HepG2 (cell line): ENCODE data around the gene ZSCAN21. TPM values are rescaled to one million over a fixed set of nuclear protein-coding genes. Genes with fewer than 3 reads are reported as not detected.

Experiments
- CCAR2 ChIP-seq: fragments of 200-400 bp; formaldehyde crosslinking; optimal IDR thresholded peaks from 2 replicates; pipeline ENCODE3; 2018; ENCODE audit warnings: low read depth, mild to moderate bottlenecking, low read length, moderate library complexity
- CHD4 ChIP-seq: fragments of 200-600 bp; sonication (generic); IDR thresholded peaks from 2 replicates; pipeline ENCODE4 v1.7.0; 2017; ENCODE audit warnings: mild to moderate bottlenecking, low read length, borderline replicate concordance
- FOXP4 ChIP-seq: sonication (generic); formaldehyde crosslinking; IDR thresholded peaks from 2 replicates; pipeline ENCODE4 v1.4.0; 2020; ENCODE audit warnings: missing genetic modification reagents
- HMG20A ChIP-seq: IDR thresholded peaks from 2 replicates; pipeline ENCODE4 v1.6.1; 2016; ENCODE audit warnings: borderline replicate concordance
- MAFG ChIP-seq: sonication (generic); formaldehyde crosslinking; IDR thresholded peaks from 2 replicates; pipeline ENCODE4 v1.5.1; 2020; ENCODE audit warnings: mild to moderate bottlenecking, missing genetic modification reagents
- RBFOX2 ChIP-seq: fragments of 200-400 bp; formaldehyde crosslinking; IDR thresholded peaks from 2 replicates; pipeline ENCODE4 v1.6.1; 2017; ENCODE audit warnings: low read depth, mild to moderate bottlenecking, low read length
- SATB2 ChIP-seq: sonication (generic); formaldehyde crosslinking; IDR thresholded peaks from 2 replicates; pipeline ENCODE4 v1.5.0; 2020; ENCODE audit warnings: missing genetic modification reagents
- SNAPC4 ChIP-seq: sonication (generic); formaldehyde crosslinking; IDR thresholded peaks from 2 replicates; pipeline ENCODE4 v1.4.0; 2020; ENCODE audit warnings: mild to moderate bottlenecking, missing genetic modification reagents
- SNRNP70 ChIP-seq: fragments of 200-400 bp; formaldehyde crosslinking; IDR thresholded peaks from 2 replicates; pipeline ENCODE4 v1.6.1; 2017; ENCODE audit warnings: mild to moderate bottlenecking, low read depth, low read length, moderate library complexity
- ZKSCAN5 ChIP-seq: sonication (generic); formaldehyde crosslinking; IDR thresholded peaks from 2 replicates; pipeline ENCODE4 v1.5.1; 2020; ENCODE audit warnings: mild to moderate bottlenecking, missing genetic modification reagents
- ZNF552 ChIP-seq: sonication (generic); formaldehyde crosslinking; IDR thresholded peaks from 2 replicates; pipeline ENCODE4 v1.9.0; 2022; ENCODE audit warnings: missing genetic modification reagents, mild to moderate bottlenecking, borderline replicate concordance
- ZNF572 ChIP-seq: sonication (generic); formaldehyde crosslinking; IDR thresholded peaks from 2 replicates; pipeline ENCODE4 v1.5.1; 2020; ENCODE audit warnings: mild to moderate bottlenecking, missing genetic modification reagents
- polyA plus RNA-seq, 8 experiments: library from polyadenylated mRNA; depleted of rRNA in 3 of 8; stranded (reverse) in 7 of 8; unstranded in 1 of 8; fragments of >200 nt; fragmentation: Illumina TruSeq in 4 of 8; extraction: Trizol in 4 of 8; gene quantifications; 2 replicates each; pipeline versions ENCODE4 v1.2.1 to v1.2.3, GENCODE V29; 2011 to 2016; ENCODE audit warnings: low read depth in 4 of 8, missing spikeins in 1 of 8, mixed read lengths in 1 of 8; ENCODE audit not compliant: insufficient read depth in 1 of 8
- total RNA-seq, 5 experiments: library from RNA; depleted of rRNA; stranded (reverse); fragments of >200 nt; fragmentation: Illumina TruSeq; extraction: Trizol; gene quantifications; 2 replicates each; pipeline ENCODE4 v1.2.3, GENCODE V29; 2016; ENCODE audit warnings: low read depth in 1 of 5
- TF ChIP-seq, protein P1 (sequence below): fragments of 450-650 bp; IDR thresholded peaks from 2 replicates; pipeline ENCODE4 v1.6.1; 2016
- TF ChIP-seq, protein P2 (sequence below): sonication (generic); formaldehyde crosslinking; IDR thresholded peaks from 2 replicates; pipeline ENCODE4 v1.8.1; 2022; ENCODE audit warnings: mild to moderate bottlenecking, missing genetic modification reagents
- TF ChIP-seq, protein P3 (sequence below): IDR thresholded peaks from 2 replicates; pipeline ENCODE4 v1.6.1; 2012; ENCODE audit warnings: low read depth, low read length, improper control_type of control experiment

Gene ZSCAN21
- total and polyA plus RNA-seq, 2 of the 13 experiments (the other 11 are each of a cell fraction or from before 2014, with no cell fraction given): 7.0 to 10.0 TPM

DNA sequence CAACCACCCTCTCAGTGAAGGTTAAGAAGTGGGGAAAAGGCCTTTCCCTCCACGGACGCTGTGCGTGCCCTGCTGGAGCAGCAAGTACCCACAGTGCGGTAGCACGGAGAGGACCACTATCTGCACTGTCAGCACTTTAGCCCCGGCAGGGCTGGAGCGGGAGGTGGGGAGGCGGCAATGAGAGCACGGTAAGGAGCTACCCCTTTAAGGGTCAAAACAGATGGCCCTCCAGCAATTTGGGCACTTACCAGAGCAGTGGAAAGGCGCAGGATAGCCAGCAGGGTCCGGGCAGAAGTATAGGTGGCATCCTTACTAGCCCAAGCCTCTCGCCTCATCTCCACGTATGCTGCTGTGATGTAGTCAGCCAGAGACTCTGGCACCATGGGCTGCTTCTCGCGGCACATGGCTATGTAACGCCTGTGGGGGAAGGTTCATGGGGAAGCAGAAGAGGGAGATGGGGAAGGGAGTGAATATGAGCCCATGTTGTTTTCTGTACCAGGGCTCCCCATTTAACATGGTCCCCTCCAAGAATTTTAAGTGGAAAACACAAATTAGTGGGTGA, 44.4 kb downstream of the ZSCAN21 start (continued):
- TF ChIP-seq ZNF552 (CRISPR knock-in tag) (no peak), CHD4 (no peak), SNAPC4 (CRISPR knock-in tag) (no peak), HMG20A (CRISPR knock-in tag) (no peak), ZNF572 (CRISPR knock-in tag) (no peak), CCAR2 (no peak), ZKSCAN5 (CRISPR knock-in tag) (no peak), SNRNP70 (no peak), MAFG (CRISPR knock-in tag) (0 out of 2 replicates have a peak, but pooled peaks have one; percentile 48), SATB2 (CRISPR knock-in tag) (no peak), FOXP4 (CRISPR knock-in tag) (no peak), RBFOX2 (peak; percentile 18; the same call in 1 of the 2 replicates)
- TF ChIP-seq, protein P1, sequence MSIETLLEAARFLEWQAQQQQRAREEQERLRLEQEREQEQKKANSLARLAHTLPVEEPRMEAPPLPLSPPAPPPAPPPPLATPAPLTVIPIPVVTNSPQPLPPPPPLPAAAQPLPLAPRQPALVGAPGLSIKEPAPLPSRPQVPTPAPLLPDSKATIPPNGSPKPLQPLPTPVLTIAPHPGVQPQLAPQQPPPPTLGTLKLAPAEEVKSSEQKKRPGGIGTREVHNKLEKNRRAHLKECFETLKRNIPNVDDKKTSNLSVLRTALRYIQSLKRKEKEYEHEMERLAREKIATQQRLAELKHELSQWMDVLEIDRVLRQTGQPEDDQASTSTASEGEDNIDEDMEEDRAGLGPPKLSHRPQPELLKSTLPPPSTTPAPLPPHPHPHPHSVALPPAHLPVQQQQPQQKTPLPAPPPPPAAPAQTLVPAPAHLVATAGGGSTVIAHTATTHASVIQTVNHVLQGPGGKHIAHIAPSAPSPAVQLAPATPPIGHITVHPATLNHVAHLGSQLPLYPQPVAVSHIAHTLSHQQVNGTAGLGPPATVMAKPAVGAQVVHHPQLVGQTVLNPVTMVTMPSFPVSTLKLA: 0 out of 2 replicates have a peak, but pooled peaks have one; percentile 15
- TF ChIP-seq, protein P2, sequence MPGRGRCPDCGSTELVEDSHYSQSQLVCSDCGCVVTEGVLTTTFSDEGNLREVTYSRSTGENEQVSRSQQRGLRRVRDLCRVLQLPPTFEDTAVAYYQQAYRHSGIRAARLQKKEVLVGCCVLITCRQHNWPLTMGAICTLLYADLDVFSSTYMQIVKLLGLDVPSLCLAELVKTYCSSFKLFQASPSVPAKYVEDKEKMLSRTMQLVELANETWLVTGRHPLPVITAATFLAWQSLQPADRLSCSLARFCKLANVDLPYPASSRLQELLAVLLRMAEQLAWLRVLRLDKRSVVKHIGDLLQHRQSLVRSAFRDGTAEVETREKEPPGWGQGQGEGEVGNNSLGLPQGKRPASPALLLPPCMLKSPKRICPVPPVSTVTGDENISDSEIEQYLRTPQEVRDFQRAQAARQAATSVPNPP (CRISPR knock-in tag): no peak
- TF ChIP-seq, protein P3, sequence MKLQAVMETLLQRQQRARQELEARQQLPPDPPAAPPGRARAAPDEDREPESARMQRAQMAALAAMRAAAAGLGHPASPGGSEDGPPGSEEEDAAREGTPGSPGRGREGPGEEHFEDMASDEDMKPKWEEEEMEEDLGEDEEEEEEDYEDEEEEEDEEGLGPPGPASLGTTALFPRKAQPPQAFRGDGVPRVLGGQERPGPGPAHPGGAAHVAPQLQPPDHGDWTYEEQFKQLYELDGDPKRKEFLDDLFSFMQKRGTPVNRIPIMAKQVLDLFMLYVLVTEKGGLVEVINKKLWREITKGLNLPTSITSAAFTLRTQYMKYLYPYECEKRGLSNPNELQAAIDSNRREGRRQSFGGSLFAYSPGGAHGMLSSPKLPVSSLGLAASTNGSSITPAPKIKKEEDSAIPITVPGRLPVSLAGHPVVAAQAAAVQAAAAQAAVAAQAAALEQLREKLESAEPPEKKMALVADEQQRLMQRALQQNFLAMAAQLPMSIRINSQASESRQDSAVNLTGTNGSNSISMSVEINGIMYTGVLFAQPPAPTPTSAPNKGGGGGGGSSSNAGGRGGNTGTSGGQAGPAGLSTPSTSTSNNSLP: no peak
